Body of pancreas (tissue), 4 donors: ENCODE results near the gene ADPRHL1. TPM values are rescaled to one million over a fixed set of nuclear protein-coding genes. Genes with fewer than 3 reads are reported as not detected.

Source experiments
- ATAC-seq: fragments of 150-250 bp; one replicate; pipeline ENCODE4 v1.9.1; 2016
- DNase-seq, 4 donors: peaks; one replicate each; pipeline ENCODE4 v3.0.0-alpha.2; 2019
- H3K27ac ChIP-seq, 4 donors: fragments of 200-600 bp; sonication (generic); 1 replicate in 3 of 4; 2 replicates in 1 of 4; pipeline versions ENCODE4 v1.5.1 to v1.6.1; 2016 to 2019; ENCODE audit warnings: mild to moderate bottlenecking in 1 of 4, mixed read lengths in 1 of 4, moderate library complexity in 1 of 4
- H3K27me3 ChIP-seq, 2 donors: fragments of 200-600 bp; sonication (generic); one replicate each; pipeline ENCODE4 v1.6.0; 2016; ENCODE audit warnings: mild to moderate bottlenecking in 1 of 2
- H3K36me3 ChIP-seq, 2 donors: fragments of 200-600 bp; sonication (generic); replicated peaks in 1 of 2; 2 replicates each; pipeline ENCODE4 v1.5.1; 2016; ENCODE audit warnings: low read depth in 2 of 2; ENCODE audit not compliant: insufficient read depth in 1 of 2
- H3K4me1 ChIP-seq: fragments of 200-600 bp; sonication (generic); one replicate; pipeline ENCODE4 v1.6.0; 2016
- H3K4me3 ChIP-seq, 2 donors: fragments of 200-600 bp; sonication (generic); 1 replicate in 1 of 2; 2 replicates in 1 of 2; pipeline ENCODE4 v1.5.1; 2016 to 2019
- H3K9me3 ChIP-seq, 3 donors: fragments of 200-600 bp; sonication (generic); 1 replicate in 2 of 3; 2 replicates in 1 of 3; pipeline ENCODE4 v1.5.1; 2016
- CTCF ChIP-seq, 7 experiments: fragments of 450-650 bp in 4 of 7; fragments of 200-600 bp in 3 of 7; sonication (generic) in 3 of 7; IDR thresholded peaks; one replicate each; pipeline ENCODE4 v1.5.1; 2016 to 2019; ENCODE audit warnings: antibody characterized with exemption in 7 of 7
- POLR2A ChIP-seq, 3 donors: fragments of 450-650 bp; IDR thresholded peaks; one replicate each; pipeline ENCODE4 v1.6.1; 2016; ENCODE audit warnings: antibody characterized with exemption in 3 of 3, mild to moderate bottlenecking in 2 of 3
- WGBS, 2 donors: methylation state at CpG; one replicate each; pipeline ENCODE4 v1.1.5; 2017; 5-methylcytosine and 5-hydroxymethylcytosine counted together
- intact Hi-C: fragments of 100-400 bp; cut with DNase I; formaldehyde crosslinking; loops from one replicate; pipeline ENCODE4 v1.15.1; 2023
- total RNA-seq, 2 donors: library from RNA; depleted of rRNA; stranded (reverse); fragments of >200 nt; gene quantifications; one replicate each; pipeline ENCODE4 v1.1.0, GENCODE V29; 2016

The ADPRHL1 gene
- total RNA-seq, 2 donors from 2014 or later = 6.0 to 15.8 TPM

GRCh38 chr13:113465300-113465699, 12.0 kb upstream of the ADPRHL1 start:
- intact Hi-C loops = no loop called here

GRCh38 chr13:113464476-113464875, 11.2 kb upstream of the ADPRHL1 start:
- DNase-seq (no peak), ATAC-seq (no peak)
- intact Hi-C loops = no loop called here
- no peak for TF ChIP-seq CTCF (IDR thresholded peaks at IDR 0.05)
- no peak for TF ChIP-seq POLR2A (IDR thresholded peaks at IDR 0.05)
- Histone ChIP-seq H3K27me3 (no peaks in the 10 kb centered on the region), H3K4me3 (no peak overlapping the region), H3K36me3 (peaks cover 0 to 7% of the 10 kb centered on the region in 2 donors), H3K4me1 (no peaks in the 10 kb centered on the region), H3K9me3 (no peaks in the 10 kb centered on the region), H3K27ac (no peak overlapping the region)
- 90 to 92% methylated on average over 16 of the region's 16 CpGs for WGBS, 2 donors

More at GRCh38 chr13:113465300-113465699, 12.0 kb upstream of the ADPRHL1 start:
- Histone ChIP-seq H3K9me3 (no peaks in the 10 kb centered on the region), H3K4me3 (no peak overlapping the region), H3K36me3 (no peaks in the 10 kb centered on the region), H3K4me1 (no peaks in the 10 kb centered on the region), H3K27ac (no peak overlapping the region), H3K27me3 (no peaks in the 10 kb centered on the region)
- no peak for TF ChIP-seq CTCF (IDR thresholded peaks at IDR 0.05)
- DNase-seq = no peak
- no peak for ATAC-seq
- 77 to 78% methylated on average over 4 of the region's 4 CpGs for WGBS, 2 donors

GRCh38 chr13:113461022-113461751, 7.9 kb upstream of the ADPRHL1 start:
- intact Hi-C loops = no loop called here
- 73 to 78% methylated on average over 12 of the region's 12 CpGs for WGBS, 2 donors
- no peak for ATAC-seq

GRCh38 chr13:113460599-113460998, 7.3 kb upstream of the ADPRHL1 start:
- Histone ChIP-seq H3K4me3 (no peak overlapping the region), H3K9me3 (no peaks in the 10 kb centered on the region), H3K36me3 (peaks cover 5 to 13% of the 10 kb centered on the region in 2 donors), H3K27me3 (no peaks in the 10 kb centered on the region), H3K4me1 (no peaks in the 10 kb centered on the region), H3K27ac (no peak overlapping the region)
- intact Hi-C loops = no loop called here
- no peak for ATAC-seq
- TF ChIP-seq POLR2A (IDR thresholded peaks at IDR 0.05) = no peak
- no peak for TF ChIP-seq CTCF (IDR thresholded peaks at IDR 0.05)
- DNase-seq = no peak
- 86 to 89% methylated on average over 4 to 14 of the region's 14 CpGs for WGBS, 2 donors

More at GRCh38 chr13:113461022-113461751, 7.9 kb upstream of the ADPRHL1 start:
- H3K27ac ChIP-seq = no peak overlapping the region
- no peak for TF ChIP-seq CTCF (IDR thresholded peaks at IDR 0.05)
- no peak for TF ChIP-seq POLR2A (IDR thresholded peaks at IDR 0.05)
- H3K4me1 ChIP-seq = no peaks in the 10 kb centered on the region
- no peak for DNase-seq
- peaks cover 5 to 13% of the 10 kb centered on the region in 2 donors for H3K36me3 ChIP-seq
- no peaks in the 10 kb centered on the region for H3K9me3 ChIP-seq
- no peaks in the 10 kb centered on the region for H3K27me3 ChIP-seq
- no peak overlapping the region for H3K4me3 ChIP-seq

- ATAC-seq (no peak), DNase-seq (no peak)
- H3K4me1 ChIP-seq = no peaks in the 10 kb centered on the region
- no peaks in the 10 kb centered on the region for H3K9me3 ChIP-seq
- 89 to 92% methylated on average over 7 to 14 of the region's 14 CpGs for WGBS, 2 donors
- H3K4me3 ChIP-seq = no peak overlapping the region
- TF ChIP-seq CTCF (IDR thresholded peaks at IDR 0.05) = no peak
- H3K36me3 ChIP-seq = peaks cover 5 to 13% of the 10 kb centered on the region in 2 donors
- no peaks in the 10 kb centered on the region for H3K27me3 ChIP-seq
- H3K27ac ChIP-seq = no peak overlapping the region
- intact Hi-C loops = no loop called here
These were observed 6.8 kb upstream of the ADPRHL1 start for GRCh38 chr13:113460064-113460555.
